Muscle layer of duodenum (tissue), 2 donors: ENCODE results near the gene SERPINB12.

Experiments
- H3K27ac ChIP-seq: one replicate; pipeline ENCODE4 v1.7.0; 2013; ENCODE audit warnings: mild to moderate bottlenecking, low read length
- H3K27me3 ChIP-seq: one replicate; pipeline ENCODE4 v1.7.0; 2013; ENCODE audit warnings: low read depth, mild to moderate bottlenecking, control low read depth, low read length
- H3K36me3 ChIP-seq, 2 donors: one replicate each; pipeline ENCODE4 v1.7.0; 2013; ENCODE audit warnings: low read length in 2 of 2, control low read depth in 1 of 2, mild to moderate bottlenecking in 1 of 2; ENCODE audit not compliant: insufficient read depth in 2 of 2, control insufficient read depth in 1 of 2
- H3K4me1 ChIP-seq, 2 donors: one replicate each; pipeline ENCODE4 v1.7.0; 2013; ENCODE audit warnings: low read length in 2 of 2, mild to moderate bottlenecking in 2 of 2, control low read depth in 1 of 2, moderate library complexity in 1 of 2; ENCODE audit not compliant: insufficient read depth in 2 of 2, control insufficient read depth in 1 of 2
- H3K4me3 ChIP-seq, 2 donors: one replicate each; pipeline ENCODE4 v1.7.0; 2013; ENCODE audit warnings: low read length in 2 of 2, low read depth in 1 of 2, mild to moderate bottlenecking in 1 of 2
- H3K9me3 ChIP-seq, 2 donors: one replicate each; pipeline ENCODE4 v1.7.0; 2013; ENCODE audit warnings: low read length in 2 of 2, control low read depth in 1 of 2, mild to moderate bottlenecking in 1 of 2; ENCODE audit not compliant: control insufficient read depth in 1 of 2
- donor health status: healthy.

The SERPINB12 gene

DNA sequence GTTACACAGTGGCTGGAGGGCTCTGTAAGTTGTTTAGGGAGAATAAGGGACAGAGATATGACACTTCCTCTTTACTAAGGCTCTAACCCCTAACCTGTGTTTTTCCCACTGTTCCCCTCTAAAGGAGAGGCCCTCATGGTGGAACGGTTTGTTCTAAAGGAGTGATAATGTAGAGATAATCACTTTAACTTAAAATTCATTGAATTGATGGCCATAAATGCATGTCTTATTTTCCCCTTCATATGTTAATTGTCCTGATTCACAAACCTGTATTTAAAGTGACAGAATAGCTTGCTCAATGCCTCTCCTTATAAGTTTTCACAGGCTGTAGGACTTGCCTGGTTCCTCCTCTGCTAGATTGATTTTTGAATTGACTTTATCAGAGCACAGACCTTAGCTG is at the start of gene SERPINB12:
Gene SERPINB12, plus strand, starts transcription at position 301 of the 400 bp plus-strand sequence. CDS start 13,791 bp downstream, outside the sequence.
- Histone ChIP-seq H3K4me1 (no peaks in the 10 kb centered on the region), H3K27me3 (no peaks in the 10 kb centered on the region), H3K36me3 (no peaks in the 10 kb centered on the region), H3K4me3 (no peak within 1 kb of the TSS), H3K9me3 (no peaks in the 10 kb centered on the region), H3K27ac (no peak within 1 kb of the TSS)

- Histone ChIP-seq H3K27me3 (no peaks in the 10 kb centered on the region), H3K4me3 (no peak overlapping the region), H3K27ac (no peak overlapping the region), H3K36me3 (no peaks in the 10 kb centered on the region), H3K4me1 (peaks cover 0 to 6% of the 10 kb centered on the region in 2 donors), H3K9me3 (no peaks in the 10 kb centered on the region)
These were observed 49.3 kb upstream of the SERPINB12 start for GRCh38 chr18:63492851-63493250.

- H3K4me1 ChIP-seq = no peaks in the 10 kb centered on the region
- H3K9me3 ChIP-seq = no peaks in the 10 kb centered on the region
- H3K4me3 ChIP-seq = no peak overlapping the region
- H3K27ac ChIP-seq = no peak overlapping the region
- no peaks in the 10 kb centered on the region for H3K36me3 ChIP-seq
- no peaks in the 10 kb centered on the region for H3K27me3 ChIP-seq
These were observed 46.5 kb upstream of the SERPINB12 start for GRCh38 chr18:63495675-63496074.

GRCh38 chr18:63505566-63506335 is 36.4 kb upstream of the SERPINB12 start:
- no peaks in the 10 kb centered on the region for H3K4me1 ChIP-seq
- H3K27ac ChIP-seq = no peak overlapping the region
- no peak overlapping the region for H3K4me3 ChIP-seq

DNA sequence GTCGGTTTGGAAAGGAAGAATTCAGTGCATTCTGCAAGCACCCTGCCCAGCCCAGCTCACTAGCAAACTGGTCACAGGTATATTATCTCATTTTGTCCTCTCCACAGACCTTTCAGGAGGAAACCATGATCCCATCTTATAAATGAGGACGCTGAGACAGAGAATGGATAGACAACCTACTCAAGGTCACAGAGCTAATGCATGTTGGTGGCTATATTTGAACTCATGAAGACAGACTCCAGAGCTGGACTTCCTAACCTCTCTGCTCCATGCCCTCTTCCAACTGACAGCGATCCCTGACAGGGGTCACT is 35.9 kb upstream of the SERPINB12 start:
- no peaks in the 10 kb centered on the region for H3K9me3 ChIP-seq
- H3K4me1 ChIP-seq = no peaks in the 10 kb centered on the region
- no peak overlapping the region for H3K4me3 ChIP-seq
- no peaks in the 10 kb centered on the region for H3K36me3 ChIP-seq
- H3K27me3 ChIP-seq = no peaks in the 10 kb centered on the region
- no peak overlapping the region for H3K27ac ChIP-seq

More at GRCh38 chr18:63505566-63506335, 36.4 kb upstream of the SERPINB12 start:
- Histone ChIP-seq H3K9me3 (no peaks in the 10 kb centered on the region), H3K27me3 (no peaks in the 10 kb centered on the region), H3K36me3 (no peaks in the 10 kb centered on the region)

GRCh38 chr18:63508596-63508995 is 33.6 kb upstream of the SERPINB12 start:
- Histone ChIP-seq H3K9me3 (no peaks in the 10 kb centered on the region), H3K4me1 (peaks cover 0 to 3% of the 10 kb centered on the region in 2 donors), H3K27me3 (no peaks in the 10 kb centered on the region), H3K4me3 (no peak overlapping the region), H3K36me3 (no peaks in the 10 kb centered on the region), H3K27ac (no peak overlapping the region)

- Histone ChIP-seq H3K36me3 (no peaks in the 10 kb centered on the region), H3K9me3 (no peaks in the 10 kb centered on the region), H3K4me3 (no peak overlapping the region), H3K4me1 (peaks cover 0 to 3% of the 10 kb centered on the region in 2 donors), H3K27me3 (no peaks in the 10 kb centered on the region), H3K27ac (no peak overlapping the region)
These were observed 30.9 kb upstream of the SERPINB12 start for GRCh38 chr18:63511285-63511684.

GRCh38 chr18:63514326-63514725 is 27.8 kb upstream of the SERPINB12 start:
- Histone ChIP-seq H3K9me3 (no peaks in the 10 kb centered on the region), H3K4me3 (no peak overlapping the region), H3K36me3 (no peaks in the 10 kb centered on the region), H3K27ac (no peak overlapping the region), H3K4me1 (peaks cover 0 to 3% of the 10 kb centered on the region in 2 donors), H3K27me3 (no peaks in the 10 kb centered on the region)

DNA sequence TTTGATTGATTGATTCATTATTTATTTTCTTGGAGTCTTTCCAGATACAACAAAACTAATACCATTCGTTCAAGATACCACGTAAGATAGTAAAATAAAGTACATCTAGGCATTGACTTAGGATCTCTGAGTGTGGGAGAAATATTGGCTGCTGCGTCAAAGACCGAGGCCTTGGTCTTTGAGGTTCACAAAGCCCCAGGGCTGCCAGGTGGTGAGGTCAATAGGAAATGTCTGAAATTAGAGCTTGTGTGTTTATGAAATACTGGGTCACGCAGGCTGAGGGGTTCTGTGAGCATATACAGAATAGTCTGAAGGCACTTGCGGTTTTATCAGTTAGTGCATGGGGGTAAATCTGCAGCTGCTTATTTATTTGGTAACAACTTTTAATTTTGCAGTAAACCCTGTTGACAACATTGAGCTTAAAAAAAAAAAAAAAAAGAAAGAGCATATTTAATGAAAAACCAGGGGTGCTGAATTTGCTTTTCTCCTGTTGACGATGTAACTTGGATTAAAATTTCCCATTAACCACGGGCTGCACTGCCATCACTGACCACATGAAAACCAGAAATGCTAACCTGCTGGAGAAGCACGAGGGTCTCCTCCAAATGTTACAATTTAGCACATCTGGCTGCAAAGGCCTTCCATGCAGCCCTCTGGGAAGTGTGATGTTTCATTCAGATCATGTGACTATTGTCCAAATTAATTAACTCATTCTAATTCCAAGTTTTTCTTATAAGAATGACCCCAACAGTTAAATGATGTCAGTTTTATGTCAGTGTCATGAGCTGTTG is 27.1 kb upstream of the SERPINB12 start:
- H3K27ac ChIP-seq = no peak overlapping the region
- H3K36me3 ChIP-seq = no peaks in the 10 kb centered on the region
- no peaks in the 10 kb centered on the region for H3K9me3 ChIP-seq
- H3K27me3 ChIP-seq = no peaks in the 10 kb centered on the region
- no peak overlapping the region for H3K4me3 ChIP-seq
- H3K4me1 ChIP-seq = peaks cover 0 to 3% of the 10 kb centered on the region in 2 donors

DNA sequence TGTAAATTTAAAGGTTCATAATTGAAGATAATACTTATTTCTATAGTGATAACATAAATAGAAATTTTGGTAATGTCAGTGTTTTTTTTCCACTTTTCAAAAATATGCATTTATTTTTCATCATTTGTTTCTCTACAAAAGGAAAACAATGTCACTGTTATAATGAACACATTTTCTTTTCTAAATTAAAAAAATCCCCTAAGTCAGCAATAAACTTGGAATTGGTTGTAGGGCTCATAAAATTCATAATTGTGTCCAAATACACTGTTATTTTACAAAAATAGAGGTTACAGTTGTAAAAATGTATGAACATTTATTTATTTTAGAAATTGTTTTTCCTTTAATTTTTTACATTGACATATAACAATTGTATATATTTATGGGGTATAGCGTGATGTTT is 26.4 kb upstream of the SERPINB12 start:
- Histone ChIP-seq H3K4me3 (no peak overlapping the region), H3K4me1 (peaks cover 0 to 3% of the 10 kb centered on the region in 2 donors), H3K27ac (no peak overlapping the region), H3K27me3 (no peaks in the 10 kb centered on the region), H3K36me3 (no peaks in the 10 kb centered on the region), H3K9me3 (no peaks in the 10 kb centered on the region)

DNA sequence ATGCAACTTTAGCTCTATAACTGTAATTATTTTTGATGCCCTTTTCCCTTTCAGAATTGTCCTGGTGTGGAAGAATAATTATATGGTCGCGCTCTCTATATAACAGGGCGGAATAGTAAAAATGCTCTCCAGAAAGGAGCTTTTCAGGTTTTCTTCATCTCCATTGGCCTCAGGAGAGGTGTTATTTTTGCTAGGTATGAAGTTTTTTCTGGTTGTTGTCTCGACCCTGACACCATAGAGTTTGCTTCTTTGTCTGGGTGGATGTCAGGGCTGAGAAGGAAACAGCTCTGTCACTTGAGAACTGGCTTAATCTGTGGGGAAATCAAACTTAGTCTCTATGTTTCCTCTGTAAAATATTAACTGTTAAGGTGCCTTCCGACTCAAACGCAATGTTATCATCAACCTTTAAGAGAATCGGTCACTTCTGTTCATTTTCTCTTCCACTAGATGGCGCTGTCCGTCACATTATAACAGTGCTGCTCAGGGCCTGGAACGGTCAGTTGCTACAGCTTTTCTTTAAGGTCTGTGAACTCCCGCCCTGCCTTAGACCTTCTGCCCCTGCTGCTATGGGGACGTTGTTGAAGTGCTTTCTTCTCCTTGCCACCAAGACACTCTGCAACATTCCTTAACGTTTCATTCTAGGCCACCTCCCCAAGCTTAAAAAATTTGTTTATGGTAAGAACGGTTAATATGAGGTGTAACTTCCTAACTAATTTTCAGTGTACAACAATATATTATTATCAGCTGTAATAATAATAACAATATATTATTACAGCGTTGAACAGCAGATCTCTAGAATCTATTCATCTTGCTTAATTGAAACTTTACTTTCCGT is 23.8 kb upstream of the SERPINB12 start:
- Histone ChIP-seq H3K27ac (no peak overlapping the region), H3K4me3 (no peak overlapping the region), H3K36me3 (no peaks in the 10 kb centered on the region), H3K4me1 (no peaks in the 10 kb centered on the region), H3K9me3 (no peaks in the 10 kb centered on the region), H3K27me3 (no peaks in the 10 kb centered on the region)
